K562 (cell line): ENCODE results near the gene GCDH. TPM values are rescaled to one million over a fixed set of nuclear protein-coding genes. Genes with fewer than 3 reads are reported as not detected.

Experiments used
- ATAC-seq: fragments of 200-7000 bp; cut with Tn5 transposase; 3 replicates; pipeline ENCODE4 v1.9.1; 2020; ENCODE audit warnings: moderate library complexity
- BruUV-seq: library from RNA; stranded (reverse); fragments of 400-500 nt; replicated peaks from 2 replicates; lab custom pipeline; 2021; lab: Mats Ljungman, UMichigan
- CTCF ChIA-PET: fragments of 300-600 bp; formaldehyde crosslinking; extraction: SDS; loops from one replicate; lab custom pipeline; 2021; ENCODE audit warnings: low intra/inter-chr PET ratio; lab: Yijun Ruan, JAX
- POLR2A ChIA-PET: fragments of 300-600, 350-650 bp; sonication (Branson Sonifier 250); formaldehyde crosslinking; extraction: SDS; loops from one replicate; lab custom pipeline; 2021; ENCODE audit warnings: antibody characterized with exemption, inconsistent platforms; lab: Yijun Ruan, JAX
- DNase-seq, 4 experiments: peaks; one replicate each; pipeline versions ENCODE4 v3.0.0 to v3.0.0-alpha.2; 2011 to 2018; ENCODE audit warnings: low spot score in 3 of 4, mixed read lengths in 3 of 4; ENCODE audit errors: extremely low read depth in 1 of 4
- FAIRE-seq: peaks from 2 replicates; lab custom pipeline; 2011; peaks lifted over from hg19 to GRCh38; lab: Jason Lieb, UNC
- H2AFZ ChIP-seq: 2 replicates; pipeline ENCODE4 v1.6.0; 2011; ENCODE audit warnings: low read depth, low read length, control low read depth, inconsistent platforms
- H3K27ac ChIP-seq: fragments of 200-600 bp; 3 replicates; pipeline ENCODE4 v1.8.0; 2011; ENCODE audit warnings: low read depth, mild to moderate bottlenecking, control low read depth, inconsistent platforms, low read length, moderate library complexity, mixed read lengths; ENCODE audit errors: extremely low read depth
- H3K27me3 ChIP-seq, 2 experiments: fragments of 300-600 bp in 1 of 2; 2 replicates in 1 of 2; 3 replicates in 1 of 2; pipeline versions ENCODE4 v1.6.0 to v1.8.0; 2011; ENCODE audit warnings: inconsistent platforms in 2 of 2, low read length in 2 of 2, mild to moderate bottlenecking in 1 of 2, mixed read lengths in 1 of 2, moderate library complexity in 1 of 2; ENCODE audit not compliant: control insufficient read depth in 2 of 2, insufficient read depth in 2 of 2
- H3K36me3 ChIP-seq: fragments of 300-600 bp; 3 replicates; pipeline ENCODE4 v1.8.0; 2011; ENCODE audit warnings: mild to moderate bottlenecking, low read length, inconsistent platforms; ENCODE audit not compliant: control insufficient read depth, insufficient read depth
- H3K4me1 ChIP-seq, 2 experiments: fragments of 200-600 bp in 1 of 2; replicated peaks in 1 of 2; 2 replicates in 1 of 2; 3 replicates in 1 of 2; pipeline versions ENCODE4 v1.5.1 to v1.8.0; 2011; ENCODE audit warnings: inconsistent platforms in 2 of 2, low read length in 2 of 2, mild to moderate bottlenecking in 1 of 2, mixed read lengths in 1 of 2, moderate library complexity in 1 of 2; ENCODE audit not compliant: control insufficient read depth in 2 of 2, insufficient read depth in 2 of 2
- H3K4me2 ChIP-seq: 2 replicates; pipeline ENCODE4 v1.6.1; 2011; ENCODE audit warnings: low read length, control low read depth, inconsistent platforms, mixed read lengths; ENCODE audit not compliant: insufficient read depth
- H3K4me3 ChIP-seq: fragments of 200-600 bp; sonication (generic), shearing (Covaris generic); 2 replicates; pipeline ENCODE4 v1.5.1; 2016; ENCODE audit warnings: control low read depth, inconsistent platforms
- H3K79me2 ChIP-seq: fragments of 200-600 bp; 3 replicates; pipeline ENCODE4 v1.8.0; 2011; ENCODE audit warnings: low read length, inconsistent platforms; ENCODE audit not compliant: control insufficient read depth, insufficient read depth
- H3K9ac ChIP-seq, 2 experiments: 2 replicates each; pipeline versions ENCODE4 v1.6.0 to v1.6.1; 2011; ENCODE audit warnings: low read depth in 2 of 2, low read length in 2 of 2, control low read depth in 1 of 2, inconsistent platforms in 1 of 2, mild to moderate bottlenecking in 1 of 2, mixed read lengths in 1 of 2; ENCODE audit not compliant: insufficient read depth in 1 of 2
- H3K9me1 ChIP-seq: one replicate; pipeline ENCODE4 v1.6.0; 2011; ENCODE audit warnings: inconsistent platforms, mild to moderate bottlenecking, low read length, moderate library complexity; ENCODE audit not compliant: control insufficient read depth, insufficient read depth
- H3K9me3 ChIP-seq: replicated peaks from 2 replicates; pipeline ENCODE4 v1.5.1; 2011; ENCODE audit warnings: low read depth, low read length, inconsistent platforms; ENCODE audit not compliant: control insufficient read depth, insufficient read depth
- H4K20me1 ChIP-seq: replicated peaks from 2 replicates; pipeline ENCODE4 v1.6.1; 2011; ENCODE audit warnings: low read length, inconsistent platforms, mixed read lengths; ENCODE audit not compliant: control insufficient read depth, insufficient read depth
- ASH1L ChIP-seq: fragments of 450-650 bp; IDR thresholded peaks from 2 replicates; pipeline ENCODE4 v1.6.1; 2018; ENCODE audit warnings: borderline replicate concordance, mild to moderate bottlenecking, low read depth; ENCODE audit not compliant: partially characterized antibody
- HBP1 ChIP-seq: fragments of 450-650 bp; formaldehyde crosslinking; IDR thresholded peaks from 2 replicates; pipeline ENCODE4 v1.4.0; 2022; ENCODE audit warnings: missing genetic modification characterization
- HDAC1 ChIP-seq, 2 experiments: fragments of 450-650 bp; IDR thresholded peaks; 2 replicates each; pipeline ENCODE4 v1.6.1; 2016 to 2017; ENCODE audit warnings: inconsistent platforms in 1 of 2, mild to moderate bottlenecking in 1 of 2, moderate library complexity in 1 of 2
- MCM2 ChIP-seq: fragments of 450-650 bp; IDR thresholded peaks from 2 replicates; pipeline ENCODE4 v1.6.1; 2017; ENCODE audit warnings: low read depth, mild to moderate bottlenecking
- PHF21A ChIP-seq: fragments of 450-650 bp; IDR thresholded peaks from 2 replicates; pipeline ENCODE4 v1.6.1; 2017; ENCODE audit warnings: low read depth, borderline replicate concordance
- POLR2A ChIP-seq: fragments of 450-650 bp; conservative IDR thresholded peaks from 2 replicates; pipeline ENCODE4 v1.6.1; 2016
- PRPF4 ChIP-seq: fragments of 200-400 bp; formaldehyde crosslinking; IDR thresholded peaks from one replicate; pipeline ENCODE4 v1.6.1; 2017; ENCODE audit warnings: low read length, low read depth, mild to moderate bottlenecking; ENCODE audit not compliant: insufficient read depth, poor library complexity, severe bottlenecking
- RBM25 ChIP-seq: fragments of 200-400 bp; formaldehyde crosslinking; IDR thresholded peaks from 2 replicates; pipeline ENCODE4 v1.6.1; 2018; ENCODE audit warnings: low read length, low read depth, moderate library complexity; ENCODE audit not compliant: severe bottlenecking
- SRF ChIP-seq, 2 experiments: fragments of 250-450, 450-650 bp in 1 of 2; sonication (Bioruptor Pico) in 1 of 2; sonication (generic) in 1 of 2; formaldehyde crosslinking; IDR thresholded peaks; 2 replicates each; pipeline versions ENCODE4 v1.5.0 to v1.5.1; 2020 to 2022; ENCODE audit warnings: mild to moderate bottlenecking in 1 of 2, missing genetic modification reagents in 1 of 2
- SUPT5H ChIP-seq: fragments of 450-650 bp; IDR thresholded peaks from 2 replicates; pipeline ENCODE4 v1.6.1; 2016
- TBP ChIP-seq: optimal IDR thresholded peaks from 2 replicates; pipeline ENCODE3; 2011; ENCODE audit warnings: low read depth, low read length, improper control_type of control experiment
- THAP7 ChIP-seq: fragments of 250-450 bp; sonication (Bioruptor Pico); IDR thresholded peaks from 2 replicates; pipeline ENCODE4 v1.5.0; 2021
- ZNF121 ChIP-seq: sonication (generic); formaldehyde crosslinking; conservative IDR thresholded peaks from 2 replicates; pipeline ENCODE4 v1.8.0; 2022; ENCODE audit warnings: missing genetic modification reagents
- ZNF764 ChIP-seq: fragments of 250-450 bp; sonication (Bioruptor Pico); IDR thresholded peaks from 2 replicates; pipeline ENCODE4 v1.4.0; 2020; ENCODE audit warnings: low read depth, mild to moderate bottlenecking, moderate library complexity
- WGBS: fragments of 100-300 bp; shearing (Covaris generic); methylation state at CpG from one replicate; pipeline ENCODE4 v1.1.6; 2016; ENCODE audit warnings: low coverage, mixed read lengths; ENCODE audit not compliant: insufficient coverage; ENCODE audit errors: missing lambda C conversion rate; 5-methylcytosine and 5-hydroxymethylcytosine counted together
- in situ Hi-C: fragments of 300-500 bp; cut with MboI; formaldehyde crosslinking; loops from 4 replicates; pipeline ENCODE4 v1.15.0; 2018; ENCODE audit warnings: inconsistent platforms, mixed read lengths
- intact Hi-C: fragments of 100-400 bp; cut with micrococcal nuclease; formaldehyde crosslinking; loops from 2 replicates; pipeline ENCODE4 v1.14.2; 2022
- polyA plus RNA-seq, 8 experiments: library from polyadenylated mRNA; depleted of rRNA in 4 of 8; stranded (reverse) in 5 of 8; unstranded in 3 of 8; fragments of >200 nt; fragmentation: Nextera tagmentation in 2 of 8; fragmentation: Illumina TruSeq in 1 of 8; extraction: Ambion mirVana in 2 of 8; extraction: Trizol in 1 of 8; gene quantifications; 2 replicates each; pipeline versions ENCODE4 v1.2.1 to v1.2.3, GENCODE V29; 2011 to 2014; ENCODE audit warnings: inconsistent platforms in 1 of 8, missing spikeins in 1 of 8
- total RNA-seq, 7 experiments: library from RNA; depleted of rRNA in 6 of 7; stranded (reverse); fragments of >200 nt in 6 of 7; fragmentation: Illumina TruSeq in 2 of 7; extraction: Trizol in 2 of 7; gene quantifications; 2 replicates each; pipeline versions ENCODE4 v1.2.1 to v1.2.3, GENCODE V29; 2011 to 2021; ENCODE audit warnings: low replicate concordance in 1 of 7
- TF ChIP-seq, protein P1 (sequence below): fragments of 250-450 bp; sonication (Bioruptor Pico); IDR thresholded peaks from 2 replicates; pipeline ENCODE4 v1.4.0; 2020; ENCODE audit warnings: mild to moderate bottlenecking, moderate library complexity, borderline replicate concordance

Gene GCDH
- total and polyA plus RNA-seq, 9 of the 15 experiments (the other 6 are each of a cell fraction or from before 2014, with no cell fraction given) = 2.9 to 50.8 (median 19.1) TPM

DNA sequence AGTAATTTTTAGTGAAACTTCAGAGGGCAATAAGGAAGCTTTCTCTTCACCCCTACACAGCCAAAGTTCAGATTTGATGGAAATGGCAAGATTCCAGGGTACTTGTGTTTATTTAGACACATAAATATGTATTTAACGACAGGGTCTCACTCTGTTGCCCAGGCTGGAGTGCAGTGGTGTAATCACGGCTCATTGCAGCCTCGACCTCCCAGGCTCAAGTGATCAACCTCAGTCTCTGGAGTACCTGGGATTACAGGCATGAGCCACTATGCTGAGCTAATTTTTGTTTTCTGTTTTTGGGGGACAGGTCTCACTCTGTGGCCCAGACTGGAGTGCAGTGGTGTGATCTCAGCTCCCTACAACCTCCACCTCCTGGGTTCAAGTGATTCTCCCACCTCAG lies 30.1 kb downstream of the GCDH start:
- intact Hi-C loops = no loop called here
- Histone ChIP-seq H3K9ac (no peak overlapping the region), H4K20me1 (no peaks in the 10 kb centered on the region)
- TF ChIP-seq HBP1 (CRISPR knock-in tag) = no peak
- no peak for TF ChIP-seq PRPF4
- TF ChIP-seq, protein P1, sequence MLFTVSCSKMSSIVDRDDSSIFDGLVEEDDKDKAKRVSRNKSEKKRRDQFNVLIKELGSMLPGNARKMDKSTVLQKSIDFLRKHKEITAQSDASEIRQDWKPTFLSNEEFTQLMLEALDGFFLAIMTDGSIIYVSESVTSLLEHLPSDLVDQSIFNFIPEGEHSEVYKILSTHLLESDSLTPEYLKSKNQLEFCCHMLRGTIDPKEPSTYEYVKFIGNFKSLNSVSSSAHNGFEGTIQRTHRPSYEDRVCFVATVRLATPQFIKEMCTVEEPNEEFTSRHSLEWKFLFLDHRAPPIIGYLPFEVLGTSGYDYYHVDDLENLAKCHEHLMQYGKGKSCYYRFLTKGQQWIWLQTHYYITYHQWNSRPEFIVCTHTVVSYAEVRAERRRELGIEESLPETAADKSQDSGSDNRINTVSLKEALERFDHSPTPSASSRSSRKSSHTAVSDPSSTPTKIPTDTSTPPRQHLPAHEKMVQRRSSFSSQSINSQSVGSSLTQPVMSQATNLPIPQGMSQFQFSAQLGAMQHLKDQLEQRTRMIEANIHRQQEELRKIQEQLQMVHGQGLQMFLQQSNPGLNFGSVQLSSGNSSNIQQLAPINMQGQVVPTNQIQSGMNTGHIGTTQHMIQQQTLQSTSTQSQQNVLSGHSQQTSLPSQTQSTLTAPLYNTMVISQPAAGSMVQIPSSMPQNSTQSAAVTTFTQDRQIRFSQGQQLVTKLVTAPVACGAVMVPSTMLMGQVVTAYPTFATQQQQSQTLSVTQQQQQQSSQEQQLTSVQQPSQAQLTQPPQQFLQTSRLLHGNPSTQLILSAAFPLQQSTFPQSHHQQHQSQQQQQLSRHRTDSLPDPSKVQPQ (CRISPR knock-in tag) = no peak
- TF ChIP-seq ZNF121 (CRISPR knock-in tag) = peak; percentile 88
- no peak for TF ChIP-seq PHF21A
- peak; percentile 57 for TF ChIP-seq POLR2A
- TF ChIP-seq MCM2 = no peak
- no peak for TF ChIP-seq ZNF764 (CRISPR knock-in tag)
- no peak for TF ChIP-seq THAP7 (CRISPR knock-in tag)
- no peak for TF ChIP-seq TBP
- TF ChIP-seq HDAC1 (IDR thresholded peaks at IDR 0.05) = no peak
- no peak for TF ChIP-seq RBM25
- TF ChIP-seq SUPT5H = peak; percentile 63; the same call in 1 of the 2 replicates
- no peak for TF ChIP-seq SRF (CRISPR knock-in tag; IDR thresholded peaks at IDR 0.05)
- no peak for TF ChIP-seq ASH1L
- TF ChIP-seq, all 486 proteins: peak for 3
- no peaks in the 10 kb centered on the region for H3K27me3 ChIP-seq
- WGBS = 42% methylated on average over 3 of the region's 3 CpGs
- no peak overlapping the region for H3K4me2 ChIP-seq
- peak overlapping the region; percentile 25; the same call in 1 of the 3 replicates for H3K27ac ChIP-seq
- peaks cover 4 to 31% of the 10 kb centered on the region in 2 experiments; a peak in 3 of 5 replicates for H3K4me1 ChIP-seq
- no peaks in the 10 kb centered on the region for H3K79me2 ChIP-seq
- DNase-seq = no peak
- H3K9me1 ChIP-seq = no peaks in the 10 kb centered on the region
- no peaks in the 10 kb centered on the region for H3K9me3 ChIP-seq
- peaks cover 39% of the 10 kb centered on the region; the same call in 2 of the 3 replicates for H3K36me3 ChIP-seq
- H2AFZ ChIP-seq = no peak overlapping the region
- no peak for FAIRE-seq
- ATAC-seq = no peak
- no peak overlapping the region for H3K4me3 ChIP-seq
- POLR2A ChIA-PET = interaction anchor here (0.6 to 3.0 kb wide), 11 partner anchors 12 to 49 kb away, joined by 3 to 10 read pairs (median 4); partner anchors contain the start of genes FARSA and GCDH
- in situ Hi-C loops = no loop called here
- CTCF ChIA-PET = no interaction called here
- BruUV-seq = no TSS peak
